DOHH2 (cell line): Measurements from ENCODE around the gene PACRG.

ENCODE experiments used
- CTCF ChIP-seq: fragments of 200-600 bp; sonication (generic); IDR thresholded peaks from one replicate; pipeline ENCODE4 v1.5.1; 2014; ENCODE audit warnings: antibody characterized with exemption, mild to moderate bottlenecking, low read depth, low read length; ENCODE audit not compliant: poor library complexity, severe bottlenecking
- EZH2phosphoT487 ChIP-seq: fragments of 200-600 bp; sonication (generic); IDR thresholded peaks from 2 replicates; pipeline ENCODE4 v1.6.1; 2017; ENCODE audit warnings: borderline replicate concordance, mild to moderate bottlenecking, antibody characterized with exemption, low read length, moderate library complexity, mixed read lengths

GRCh38 chr6:163023700-163024099, 295.9 kb downstream of the PACRG start:
- TF ChIP-seq CTCF, result no peak
- TF ChIP-seq EZH2phosphoT487, result no peak
